Occipital lobe (tissue), 2 donors: ENCODE data around the gene PCP2. TPM values are rescaled to one million over a fixed set of nuclear protein-coding genes. Genes with fewer than 3 reads are reported as not detected.

ENCODE experiments used
- DNase-seq: peaks from one replicate; lab custom pipeline; 2025; lab: John Stamatoyannopoulos, UW
- total RNA-seq: library from RNA; depleted of rRNA; stranded (reverse); fragments of >200 nt; gene quantifications from one replicate; pipeline ENCODE4 v1.2.3, GENCODE V29; 2014

Gene PCP2
- total RNA-seq, 1 donor from 2014 or later = not detected

- no peak for DNase-seq
Observed at GRCh38 chr19:7619671-7620441, 13.7 kb downstream of the PCP2 start.

- no peak for DNase-seq
Observed at GRCh38 chr19:7618771-7619510, 14.6 kb downstream of the PCP2 start.

DNA sequence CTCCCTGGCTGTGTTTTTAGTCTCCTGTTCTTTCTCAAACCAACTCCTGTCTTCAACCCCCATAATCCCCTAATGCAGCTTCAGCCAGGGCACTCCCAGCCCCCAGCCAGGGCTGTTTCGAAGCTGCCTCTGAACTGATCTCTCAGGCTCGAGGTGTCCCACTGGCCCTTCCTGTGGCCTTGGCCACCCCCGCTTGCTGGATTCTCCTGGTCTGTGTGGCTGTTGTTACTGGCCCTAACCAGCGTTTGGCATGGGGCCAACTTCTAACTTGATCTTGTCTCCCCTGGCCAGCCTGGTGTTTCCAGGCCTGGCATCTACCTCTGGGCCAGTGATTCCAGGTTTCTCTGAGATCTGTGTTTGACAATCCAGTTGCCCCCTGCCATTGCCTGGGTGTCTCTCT lies 15.2 kb downstream of the PCP2 start:
- DNase-seq = no peak

GRCh38 chr19:7617735-7618134 lies 15.8 kb downstream of the PCP2 start:
- no peak for DNase-seq

DNA sequence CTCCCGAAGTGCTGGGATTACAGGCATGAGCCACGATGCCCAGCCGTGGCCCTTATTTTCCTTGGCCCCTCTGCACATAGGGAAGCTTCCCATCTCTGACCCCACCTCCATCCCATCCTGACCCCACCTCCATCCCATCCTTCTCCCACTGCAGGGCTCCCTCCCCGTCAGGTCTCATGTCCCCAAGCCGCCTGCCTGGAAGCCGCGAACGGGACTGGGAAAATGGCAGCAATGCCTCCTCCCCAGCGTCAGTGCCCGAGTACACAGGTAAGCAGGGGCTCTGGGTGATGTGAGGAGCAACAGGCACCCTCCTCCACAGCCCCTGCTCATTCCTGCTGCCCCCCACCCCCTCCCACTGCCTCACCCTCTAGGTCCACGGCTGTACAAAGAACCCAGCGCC lies 16.3 kb downstream of the PCP2 start:
- DNase-seq = no peak

DNA sequence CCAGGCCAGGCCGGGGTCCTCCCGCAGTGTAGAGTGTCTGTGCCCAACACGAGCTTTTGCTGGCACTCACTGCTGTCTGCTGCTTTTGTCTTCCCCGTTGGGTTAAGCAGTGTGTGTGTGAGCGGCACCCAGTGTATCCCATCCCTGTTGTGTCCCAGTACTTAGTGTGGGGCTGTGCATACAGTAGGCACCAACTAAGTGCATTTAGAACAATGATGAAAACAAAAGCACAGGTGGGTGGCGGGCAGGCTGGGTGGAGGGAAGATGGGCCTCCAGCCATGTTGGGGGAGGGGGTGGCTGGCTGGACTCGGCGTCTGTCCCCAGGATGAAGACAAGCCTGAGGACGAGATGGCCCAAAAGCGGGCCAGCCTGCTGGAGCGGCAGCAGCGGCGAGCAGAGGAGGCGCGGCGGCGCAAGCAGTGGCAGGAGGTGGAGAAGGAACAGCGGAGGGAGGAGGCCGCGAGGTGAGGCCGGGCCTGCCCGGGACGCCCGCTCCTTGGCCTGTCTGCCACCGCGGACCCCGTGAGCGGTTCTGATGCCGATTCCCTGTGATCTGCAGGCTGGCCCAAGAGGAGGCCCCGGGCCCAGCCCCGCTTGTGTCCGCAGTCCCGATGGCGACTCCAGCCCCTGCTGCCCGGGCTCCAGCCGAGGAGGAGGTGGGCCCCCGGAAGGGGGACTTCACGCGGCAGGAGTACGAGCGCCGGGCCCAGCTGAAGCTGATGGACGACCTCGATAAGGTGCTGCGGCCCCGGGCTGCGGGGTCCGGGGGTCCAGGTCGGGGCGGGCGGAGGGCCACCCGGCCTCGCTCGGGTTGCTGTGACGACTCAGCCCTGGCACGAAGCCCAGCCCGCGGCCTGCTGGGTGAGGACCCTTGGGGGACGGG lies 18.4 kb downstream of the PCP2 start:
- no peak for DNase-seq

DNA sequence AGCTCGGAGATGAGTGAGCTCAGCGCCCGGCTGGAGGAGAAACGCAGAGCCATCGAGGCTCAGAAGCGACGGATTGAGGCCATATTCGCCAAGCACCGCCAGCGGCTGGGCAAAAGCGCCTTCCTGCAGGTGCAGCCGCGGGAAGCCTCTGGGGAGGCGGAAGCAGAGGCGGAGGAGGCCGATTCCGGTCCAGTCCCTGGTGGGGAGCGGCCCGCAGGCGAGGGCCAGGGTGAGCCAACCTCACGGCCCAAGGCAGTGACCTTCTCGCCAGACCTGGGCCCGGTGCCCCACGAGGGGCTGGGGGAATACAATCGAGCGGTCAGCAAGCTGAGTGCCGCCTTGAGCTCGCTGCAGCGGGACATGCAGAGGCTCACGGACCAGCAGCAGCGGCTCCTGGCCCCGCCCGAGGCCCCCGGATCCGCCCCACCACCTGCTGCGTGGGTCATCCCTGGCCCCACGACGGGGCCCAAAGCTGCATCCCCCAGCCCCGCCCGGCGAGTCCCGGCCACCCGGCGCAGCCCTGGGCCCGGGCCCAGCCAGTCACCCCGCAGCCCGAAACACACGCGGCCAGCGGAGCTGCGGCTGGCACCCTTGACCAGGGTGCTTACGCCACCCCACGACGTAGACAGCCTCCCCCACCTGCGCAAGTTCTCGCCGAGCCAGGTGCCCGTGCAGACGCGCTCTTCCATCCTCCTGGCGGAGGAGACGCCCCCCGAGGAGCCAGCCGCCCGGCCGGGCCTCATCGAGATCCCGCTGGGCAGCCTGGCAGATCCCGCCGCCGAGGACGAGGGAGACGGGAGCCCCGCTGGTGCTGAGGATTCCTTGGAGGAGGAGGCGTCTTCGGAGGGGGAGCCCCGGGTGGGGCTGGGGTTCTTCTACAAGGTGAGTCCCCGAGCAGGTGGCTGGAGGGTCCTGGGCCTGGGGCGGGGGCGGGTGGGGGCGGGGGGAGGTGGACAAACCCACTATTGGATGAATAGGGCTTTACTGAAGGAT lies 20.9 kb downstream of the PCP2 start:
- DNase-seq = no peak

DNA sequence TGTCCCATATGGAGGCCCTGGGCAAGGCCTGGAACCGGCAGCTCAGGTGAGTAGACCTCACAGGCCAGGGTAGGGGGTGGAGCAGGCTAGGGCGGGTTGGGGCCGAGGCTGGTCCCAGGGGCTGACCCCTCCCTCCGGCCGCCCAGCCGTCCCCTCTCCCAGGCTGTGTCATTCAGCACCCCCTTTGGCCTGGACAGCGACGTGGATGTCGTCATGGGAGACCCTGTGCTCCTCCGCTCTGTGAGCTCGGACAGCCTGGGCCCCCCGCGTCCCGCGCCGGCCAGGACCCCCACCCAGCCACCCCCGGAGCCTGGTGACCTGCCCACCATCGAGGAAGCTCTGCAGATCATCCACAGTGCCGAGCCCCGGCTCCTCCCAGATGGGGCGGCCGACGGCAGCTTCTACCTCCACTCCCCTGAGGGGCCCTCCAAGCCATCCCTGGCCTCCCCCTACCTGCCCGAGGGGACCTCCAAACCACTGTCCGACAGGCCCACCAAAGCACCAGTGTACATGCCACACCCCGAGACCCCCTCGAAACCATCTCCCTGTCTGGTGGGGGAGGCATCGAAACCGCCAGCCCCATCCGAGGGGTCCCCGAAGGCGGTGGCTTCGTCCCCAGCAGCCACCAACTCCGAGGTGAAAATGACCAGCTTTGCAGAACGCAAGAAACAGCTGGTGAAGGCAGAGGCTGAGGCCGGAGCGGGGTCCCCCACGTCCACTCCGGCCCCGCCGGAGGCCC lies 21.8 kb downstream of the PCP2 start:
- no peak for DNase-seq

- DNase-seq = no peak
Observed at GRCh38 chr19:7610491-7611240, 22.9 kb downstream of the PCP2 start.

DNA sequence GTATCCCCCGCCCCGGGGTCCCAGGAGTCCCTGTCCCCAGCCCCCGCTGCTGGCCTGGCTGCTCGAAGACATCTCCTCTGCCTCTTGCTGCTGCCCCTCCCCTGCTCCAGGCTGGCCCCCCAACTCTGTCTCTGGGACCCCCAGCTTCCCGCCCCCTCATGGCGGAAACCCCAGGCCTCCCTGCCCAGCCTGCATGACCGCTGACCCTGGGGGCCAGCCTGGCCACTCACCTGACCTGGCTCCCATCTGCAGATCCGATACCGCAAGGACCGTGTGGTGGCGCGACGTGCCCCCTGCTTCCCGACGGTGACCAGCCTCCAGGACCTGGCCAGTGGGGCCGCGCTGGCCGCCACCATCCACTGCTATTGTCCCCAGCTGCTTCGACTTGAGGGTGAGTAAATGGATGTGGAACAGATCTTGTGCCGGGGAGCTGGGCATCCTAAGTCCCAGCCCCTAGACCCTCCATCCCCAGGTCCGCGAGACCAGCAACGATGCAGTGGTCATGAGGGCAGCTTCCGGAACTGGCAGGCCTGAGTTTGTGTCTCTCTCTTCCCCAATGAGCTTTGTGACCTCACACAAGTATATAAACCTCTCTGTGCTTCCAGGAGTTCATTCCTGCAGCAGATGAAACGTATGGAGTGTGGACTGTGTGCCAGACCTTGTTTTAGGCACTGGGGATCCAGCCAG lies 25.5 kb downstream of the PCP2 start:
- no peak for DNase-seq

DNA sequence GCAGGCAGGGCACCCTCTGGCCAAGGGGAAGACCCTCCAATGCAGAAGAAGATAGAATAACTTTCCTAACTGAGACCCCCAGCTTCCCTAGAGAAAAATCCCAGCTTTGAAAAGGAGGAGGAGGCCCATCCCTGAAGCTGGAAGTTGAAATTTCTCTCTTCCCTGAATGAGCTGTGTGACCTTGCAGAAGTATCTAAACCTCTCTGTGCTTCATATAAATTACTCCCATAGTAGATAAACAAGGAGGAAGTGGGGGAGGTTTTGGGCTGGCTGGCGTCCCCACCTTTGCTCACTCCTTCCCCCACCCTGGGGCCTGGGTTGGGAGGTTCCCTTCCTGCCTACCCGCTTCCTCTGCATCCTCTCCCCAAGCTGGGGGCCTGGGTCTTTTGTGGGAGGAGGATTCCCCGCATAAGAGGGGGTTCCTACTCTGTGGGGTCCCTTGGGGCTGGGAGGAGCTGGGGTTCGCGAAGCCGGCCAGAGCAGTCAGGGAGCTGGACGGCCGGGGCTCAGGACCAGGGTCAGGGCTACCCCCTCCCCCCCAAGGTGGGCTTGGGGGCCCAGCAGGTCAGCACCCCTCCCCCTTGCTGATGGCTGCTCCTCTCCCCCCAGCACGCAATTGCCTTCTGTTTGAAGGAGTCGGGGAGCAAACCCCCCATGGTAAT lies 26.2 kb downstream of the PCP2 start:
- no peak for DNase-seq

GRCh38 chr19:7606289-7606688 lies 27.2 kb downstream of the PCP2 start:
- no peak for DNase-seq

DNA sequence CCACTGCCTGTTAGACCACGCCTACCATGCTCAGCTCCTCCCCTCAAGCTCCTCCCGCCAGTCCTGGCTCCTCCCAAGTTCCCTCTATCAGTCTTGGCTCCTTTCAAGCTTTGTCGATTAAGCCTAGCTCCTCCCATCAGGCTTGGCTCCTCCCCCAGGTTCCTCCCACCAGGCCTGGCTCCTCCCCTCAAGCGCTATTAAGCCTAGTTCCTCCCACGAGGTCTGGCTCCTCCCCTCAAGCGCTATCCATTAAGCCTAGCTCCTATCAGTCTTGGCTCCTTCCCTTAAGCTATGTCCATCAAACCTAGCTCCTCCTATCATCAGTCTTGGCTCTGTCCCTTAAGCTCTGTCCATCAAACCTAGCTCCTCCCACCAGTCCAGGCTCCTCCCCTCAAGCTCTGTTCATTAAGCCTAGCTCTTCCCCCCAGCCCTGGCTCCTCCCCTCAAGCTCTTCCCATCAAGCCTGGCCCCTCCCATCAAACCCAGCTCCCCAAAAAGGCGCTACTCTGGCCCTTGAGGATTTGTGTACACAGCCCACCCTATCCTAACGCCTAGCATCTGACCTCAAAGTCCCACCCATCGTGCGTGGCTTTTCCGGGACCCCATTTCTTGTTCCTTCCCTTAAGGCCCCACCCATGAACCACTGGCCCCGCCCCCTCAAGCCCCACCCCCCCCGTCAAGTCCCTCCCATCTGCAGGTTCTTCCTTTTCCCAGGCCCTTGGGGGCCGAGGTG lies 27.9 kb downstream of the PCP2 start:
- DNase-seq = no peak

DNA sequence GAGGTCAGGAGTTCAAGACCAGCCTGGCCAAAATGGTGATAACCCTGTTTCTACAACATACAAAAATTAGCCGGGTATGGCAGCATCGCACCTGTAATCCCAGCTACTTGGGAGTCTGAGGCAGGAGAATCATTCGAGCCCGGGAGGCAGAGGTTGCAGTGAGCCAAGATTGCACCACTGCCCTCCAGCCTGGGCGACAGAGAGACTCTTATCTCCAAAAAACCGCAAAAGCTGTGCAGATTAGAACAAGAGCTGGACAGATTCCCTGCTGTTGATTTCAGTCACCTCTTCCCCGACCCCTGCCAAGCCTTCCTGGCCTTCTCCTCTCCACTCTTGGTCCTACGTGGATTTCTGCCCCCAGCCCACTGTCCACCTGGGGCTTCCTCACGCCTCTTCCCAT lies 29.6 kb downstream of the PCP2 start:
- DNase-seq = no peak

DNA sequence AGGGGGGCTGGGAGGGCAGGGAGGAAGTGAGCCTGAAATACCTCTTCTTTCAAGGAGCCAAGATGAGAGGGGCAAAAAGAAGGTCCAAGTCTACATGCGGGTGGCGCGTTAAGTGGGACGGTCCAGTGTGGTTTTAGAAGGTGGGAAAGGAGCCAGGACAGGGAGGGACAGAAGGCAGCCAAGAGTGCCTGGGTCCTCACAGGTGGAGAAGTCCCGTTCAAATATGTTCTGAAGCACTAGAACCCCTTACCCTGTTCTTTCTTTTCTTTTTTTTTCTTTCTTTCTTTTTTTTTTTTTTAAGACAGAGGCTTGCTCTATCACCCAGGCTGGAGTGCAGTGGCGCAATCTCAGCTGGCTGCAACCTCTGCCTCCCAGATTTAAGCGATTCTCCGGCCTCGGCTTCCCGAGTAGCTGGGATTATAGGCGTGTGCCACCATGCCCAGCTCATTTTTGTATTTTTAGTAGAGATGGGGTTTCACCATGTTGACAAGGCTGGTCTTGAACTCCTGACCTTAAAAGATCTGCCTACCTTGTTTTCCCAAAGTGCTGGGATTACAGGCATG lies 30.5 kb downstream of the PCP2 start:
- DNase-seq = no peak

DNA sequence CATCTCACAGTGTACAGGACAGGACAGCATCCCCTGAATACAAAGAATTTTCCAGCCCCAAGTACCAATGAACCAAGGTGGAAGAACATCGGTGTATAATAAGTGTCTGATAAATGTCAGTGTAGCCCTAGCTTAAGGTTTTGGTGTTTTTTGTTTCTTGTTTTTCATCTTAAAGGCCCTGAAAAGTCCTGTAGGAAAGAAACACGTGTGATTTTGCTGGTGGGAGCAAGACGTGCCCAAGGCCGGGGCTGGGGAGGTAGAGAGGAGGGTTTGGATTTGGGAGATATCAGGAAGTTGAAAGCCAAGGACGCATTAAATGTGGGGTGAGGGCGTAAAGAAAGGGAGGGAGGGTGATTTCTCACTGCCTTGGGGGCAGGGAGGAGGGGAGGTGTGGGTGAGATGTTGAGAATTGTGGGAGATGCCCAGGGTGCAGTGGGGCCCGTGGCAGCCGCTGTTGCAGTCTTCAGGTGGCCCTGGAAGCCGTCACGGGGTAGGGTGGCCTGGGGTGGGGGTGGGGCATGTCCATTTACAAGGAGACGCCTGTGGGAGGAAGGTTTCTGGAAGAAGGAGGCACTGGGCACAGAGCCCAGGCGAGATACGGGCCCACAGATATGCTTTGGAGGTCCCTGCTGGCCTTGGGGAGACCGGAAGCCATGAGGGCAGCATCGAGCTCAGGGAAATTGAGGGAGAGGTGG lies 31.1 kb downstream of the PCP2 start:
- no peak for DNase-seq

GRCh38 chr19:7600721-7601120 lies 32.8 kb downstream of the PCP2 start:
- DNase-seq = no peak
